ENCODE data around the gene IKBKE.

DNA sequence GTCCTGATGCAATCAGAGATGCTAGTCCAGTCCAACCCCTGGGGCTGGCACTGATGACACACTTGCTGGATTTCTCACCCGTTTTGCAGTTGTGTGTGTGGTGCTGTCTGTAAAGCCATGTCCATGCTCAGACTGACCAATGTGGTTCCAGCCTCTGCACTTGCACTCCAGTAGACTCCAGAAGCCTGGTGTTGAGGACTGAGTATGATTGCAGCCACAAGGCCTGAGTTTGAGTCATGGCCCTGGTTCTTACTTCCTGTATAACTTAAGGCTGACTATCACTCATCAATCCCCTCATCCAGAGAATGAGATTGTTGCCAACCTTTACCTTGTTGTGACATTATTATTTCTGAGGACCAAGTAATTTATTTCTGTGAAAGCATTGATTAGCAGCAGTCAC, 34.8 kb upstream of the IKBKE start:
- TF ChIP-seq, protein P1, sequence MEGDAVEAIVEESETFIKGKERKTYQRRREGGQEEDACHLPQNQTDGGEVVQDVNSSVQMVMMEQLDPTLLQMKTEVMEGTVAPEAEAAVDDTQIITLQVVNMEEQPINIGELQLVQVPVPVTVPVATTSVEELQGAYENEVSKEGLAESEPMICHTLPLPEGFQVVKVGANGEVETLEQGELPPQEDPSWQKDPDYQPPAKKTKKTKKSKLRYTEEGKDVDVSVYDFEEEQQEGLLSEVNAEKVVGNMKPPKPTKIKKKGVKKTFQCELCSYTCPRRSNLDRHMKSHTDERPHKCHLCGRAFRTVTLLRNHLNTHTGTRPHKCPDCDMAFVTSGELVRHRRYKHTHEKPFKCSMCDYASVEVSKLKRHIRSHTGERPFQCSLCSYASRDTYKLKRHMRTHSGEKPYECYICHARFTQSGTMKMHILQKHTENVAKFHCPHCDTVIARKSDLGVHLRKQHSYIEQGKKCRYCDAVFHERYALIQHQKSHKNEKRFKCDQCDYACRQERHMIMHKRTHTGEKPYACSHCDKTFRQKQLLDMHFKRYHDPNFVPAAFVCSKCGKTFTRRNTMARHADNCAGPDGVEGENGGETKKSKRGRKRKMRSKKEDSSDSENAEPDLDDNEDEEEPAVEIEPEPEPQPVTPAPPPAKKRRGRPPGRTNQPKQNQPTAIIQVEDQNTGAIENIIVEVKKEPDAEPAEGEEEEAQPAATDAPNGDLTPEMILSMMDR (IDR thresholded peaks at IDR 0.05) = no peak
- TF ChIP-seq POLR2AphosphoS5 (IDR thresholded peaks at IDR 0.05) = no peak
